OCI-LY7 (cell line): ENCODE measurements around the gene JAKMIP2. TPM values are rescaled to one million over a fixed set of nuclear protein-coding genes. Genes with fewer than 3 reads are reported as not detected.
A peak's percentile ranks its signal among the peaks of the same experiment; 100 is the strongest.

Experiments used
- BruUV-seq: library from RNA; stranded (reverse); fragments of 400-500 nt; replicated peaks from 2 replicates; lab custom pipeline; 2021; lab: Mats Ljungman, UMichigan
- CTCF ChIA-PET: fragments of 300-600 bp; sonication (Branson Sonifier 250); formaldehyde crosslinking; loops from one replicate; lab custom pipeline; 2022; ENCODE audit warnings: antibody characterized with exemption; ENCODE audit not compliant: unreplicated experiment; lab: Charles Lee
- POLR2A ChIA-PET: fragments of 300-600 bp; sonication (Branson Sonifier 250); formaldehyde crosslinking; loops from one replicate; lab custom pipeline; 2022; ENCODE audit warnings: antibody characterized with exemption; lab: Charles Lee
- DNase-seq: peaks from one replicate; pipeline ENCODE4 v3.0.0-alpha.2; 2015; ENCODE audit warnings: low spot score
- H2AFZ ChIP-seq: fragments of 200-600 bp; sonication (generic), shearing (Covaris generic); 2 replicates; pipeline ENCODE4 v1.6.1; 2014; ENCODE audit warnings: mild to moderate bottlenecking, antibody characterized with exemption, low read length, moderate library complexity
- H3K27ac ChIP-seq: fragments of 200-600 bp; sonication (generic); 2 replicates; pipeline ENCODE4 v1.5.1; 2014; ENCODE audit warnings: mixed run types, low read depth, mild to moderate bottlenecking, moderate library complexity, low read length, inconsistent platforms; ENCODE audit not compliant: poor library complexity, severe bottlenecking
- H3K36me3 ChIP-seq: fragments of 200-600 bp; sonication (generic); 2 replicates; pipeline ENCODE4 v1.6.1; 2014; ENCODE audit warnings: mild to moderate bottlenecking, antibody characterized with exemption, low read length, moderate library complexity, mixed read lengths; ENCODE audit not compliant: insufficient read depth
- H3K4me1 ChIP-seq: fragments of 200-600 bp; sonication (generic); 2 replicates; pipeline ENCODE4 v1.5.1; 2014; ENCODE audit warnings: mild to moderate bottlenecking, low read length; ENCODE audit not compliant: insufficient read depth, poor library complexity, severe bottlenecking
- H3K4me2 ChIP-seq: fragments of 200-600 bp; sonication (generic); 2 replicates; pipeline ENCODE4 v1.6.1; 2014; ENCODE audit warnings: mild to moderate bottlenecking, low read length
- H3K4me3 ChIP-seq: fragments of 200-600 bp; sonication (generic); 2 replicates; pipeline ENCODE4 v1.5.1; 2014; ENCODE audit warnings: mild to moderate bottlenecking, low read depth, low read length; ENCODE audit not compliant: poor library complexity, severe bottlenecking
- H3K79me2 ChIP-seq: fragments of 200-600 bp; sonication (generic); 2 replicates; pipeline ENCODE4 v1.6.1; 2016; ENCODE audit warnings: low read depth, mild to moderate bottlenecking, low read length, moderate library complexity, mixed read lengths; ENCODE audit not compliant: insufficient read depth
- H3K9me2 ChIP-seq: fragments of 200-600 bp; sonication (generic); 2 replicates; pipeline ENCODE4 v1.6.1; 2016; ENCODE audit warnings: mild to moderate bottlenecking, low read length, mixed read lengths; ENCODE audit not compliant: insufficient read depth
- H3K9me3 ChIP-seq: fragments of 200-600 bp; sonication (generic); 2 replicates; pipeline ENCODE4 v1.6.1; 2014; ENCODE audit warnings: mild to moderate bottlenecking, mixed run types, low read length, mixed read lengths
- H4K20me1 ChIP-seq: fragments of 200-600 bp; sonication (generic); 2 replicates; pipeline ENCODE4 v1.6.1; 2014; ENCODE audit warnings: mild to moderate bottlenecking, antibody characterized with exemption, low read length, moderate library complexity, mixed read lengths; ENCODE audit not compliant: insufficient read depth
- CTCF ChIP-seq: fragments of 200-600 bp; sonication (generic); conservative IDR thresholded peaks from 2 replicates; pipeline ENCODE4 v1.5.1; 2014; ENCODE audit warnings: mild to moderate bottlenecking, antibody characterized with exemption, low read length, moderate library complexity, mixed read lengths
- EZH2phosphoT487 ChIP-seq: fragments of 200-600 bp; sonication (generic); IDR thresholded peaks from 2 replicates; pipeline ENCODE4 v1.6.1; 2018; ENCODE audit warnings: low read depth, borderline replicate concordance, mild to moderate bottlenecking, mixed run types, antibody characterized with exemption, low read length, moderate library complexity, mixed read lengths
- intact Hi-C: fragments of 100-400 bp; cut with micrococcal nuclease; formaldehyde crosslinking; loops from one replicate; pipeline ENCODE4 v1.10.0; 2022; ENCODE audit not compliant: unreplicated experiment
- total RNA-seq, 2 experiments: library from RNA; depleted of rRNA in 1 of 2; stranded (reverse); fragments of >200 nt in 1 of 2; shearing (Covaris generic) in 1 of 2; gene quantifications; 2 replicates each; pipeline ENCODE4 v1.2.3, GENCODE V29; 2014 to 2022

JAKMIP2 gene
- total RNA-seq, 2 experiments from 2014 or later: 4.0 to 14.5 TPM

DNA sequence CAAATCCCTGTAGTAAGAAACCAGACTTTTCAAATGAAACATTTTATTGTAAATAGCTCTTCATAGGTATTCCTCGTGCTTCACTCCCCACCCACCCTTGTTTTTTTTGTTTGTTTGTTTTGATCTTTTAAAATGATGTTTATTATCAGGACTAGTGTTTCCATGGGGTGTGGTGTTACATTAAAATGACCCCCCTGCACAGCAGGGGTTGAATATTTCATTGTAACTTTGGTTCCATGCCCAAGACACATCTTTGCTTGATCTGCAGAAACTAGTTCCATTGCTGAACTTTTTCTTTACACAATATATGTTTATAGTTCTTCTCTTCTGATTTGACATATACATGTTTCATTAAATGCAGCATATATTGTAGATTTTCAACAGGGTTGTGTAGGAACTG lies 191.4 kb downstream of the JAKMIP2 start:
- Histone ChIP-seq H3K9me3 (no peaks in the 10 kb centered on the region), H3K4me2 (no peak overlapping the region), H3K36me3 (no peaks in the 10 kb centered on the region), H3K27ac (no peak overlapping the region), H4K20me1 (no peaks in the 10 kb centered on the region), H3K79me2 (no peaks in the 10 kb centered on the region), H3K4me3 (no peak overlapping the region), H3K4me1 (no peaks in the 10 kb centered on the region), H3K9me2 (no peaks in the 10 kb centered on the region), H2AFZ (no peak overlapping the region)
- ChIA-PET POLR2A (interaction anchor here (0.7 to 1.2 kb wide), 2 partner anchors 10 to 242 kb away, joined by 3 read pairs; no protein-coding TSS in a partner anchor), CTCF (no interaction called here)
- intact Hi-C loops: no loop called here
- no peak for DNase-seq
- BruUV-seq: TSS peak; percentile 64
- TF ChIP-seq EZH2phosphoT487: no peak
- TF ChIP-seq CTCF: no peak

DNA sequence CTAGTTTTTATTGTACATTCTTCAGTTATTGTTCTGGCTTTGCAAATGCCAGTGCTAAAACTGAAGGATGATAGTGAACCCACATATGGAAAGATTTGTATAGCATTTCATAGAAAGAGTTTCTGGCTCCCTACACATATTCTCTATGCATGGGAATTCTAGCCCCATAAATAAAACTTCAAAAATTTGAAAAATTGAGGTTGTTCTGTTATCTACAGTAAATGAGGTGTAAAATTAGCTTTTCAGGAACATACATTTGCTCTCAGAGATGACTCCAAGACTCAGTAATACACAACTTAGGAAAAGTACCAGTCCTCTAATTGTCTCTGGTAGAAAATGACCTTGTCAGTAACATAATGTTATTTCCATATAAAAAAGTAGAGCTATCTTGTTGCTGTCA lies 192.4 kb downstream of the JAKMIP2 start:
- CTCF ChIA-PET: no interaction called here

More for the DNA sequence above, 192.4 kb downstream of the JAKMIP2 start:
- Histone ChIP-seq H3K4me1 (no peaks in the 10 kb centered on the region), H3K9me2 (no peaks in the 10 kb centered on the region), H3K4me2 (no peak overlapping the region), H3K79me2 (no peaks in the 10 kb centered on the region), H3K9me3 (no peaks in the 10 kb centered on the region), H3K4me3 (no peak overlapping the region), H3K36me3 (no peaks in the 10 kb centered on the region), H3K27ac (no peak overlapping the region), H2AFZ (no peak overlapping the region), H4K20me1 (no peaks in the 10 kb centered on the region)
- intact Hi-C loops: no loop called here
- no peak for TF ChIP-seq EZH2phosphoT487
- TF ChIP-seq CTCF: no peak
- POLR2A ChIA-PET: no interaction called here
- BruUV-seq: no TSS peak
- no peak for DNase-seq
